GM21737 (cell line): ENCODE data around the gene IQGAP3.
"Not testable (repeated sequence)": the region's sequence is repeated elsewhere in the genome, so short reads cannot be mapped to it uniquely, and the experiment has no call there.

ENCODE experiments used
- ATAC-seq: cut with Tn5 transposase; IDR thresholded peaks from one replicate; pipeline ENCODE4 v1.9.1; 2021; ENCODE audit warnings: mild to moderate bottlenecking, moderate library complexity; ENCODE audit not compliant: unreplicated experiment

IQGAP3 gene

DNA sequence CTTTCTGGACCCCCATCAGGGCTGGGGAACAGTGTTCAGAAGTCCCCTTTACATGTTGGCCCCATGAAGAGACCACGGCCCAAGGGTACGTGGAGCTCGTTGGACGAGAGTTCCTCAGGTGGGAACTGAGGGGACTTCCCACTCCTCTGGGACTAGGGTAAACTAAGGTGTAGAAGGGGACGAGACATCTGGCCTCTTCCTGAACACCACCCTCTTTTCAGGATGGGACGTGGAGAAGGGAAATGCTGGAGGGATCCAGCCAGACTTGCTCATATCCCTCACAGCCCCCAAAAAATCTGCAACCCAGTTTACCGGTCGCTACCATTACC, 21.3 kb upstream of the IQGAP3 start:
- no peak for ATAC-seq

GRCh38 chr1:156592910-156593660, 20.7 kb upstream of the IQGAP3 start:
- ATAC-seq = no peak

GRCh38 chr1:156592158-156592909, 20.0 kb upstream of the IQGAP3 start:
- ATAC-seq = no peak

DNA sequence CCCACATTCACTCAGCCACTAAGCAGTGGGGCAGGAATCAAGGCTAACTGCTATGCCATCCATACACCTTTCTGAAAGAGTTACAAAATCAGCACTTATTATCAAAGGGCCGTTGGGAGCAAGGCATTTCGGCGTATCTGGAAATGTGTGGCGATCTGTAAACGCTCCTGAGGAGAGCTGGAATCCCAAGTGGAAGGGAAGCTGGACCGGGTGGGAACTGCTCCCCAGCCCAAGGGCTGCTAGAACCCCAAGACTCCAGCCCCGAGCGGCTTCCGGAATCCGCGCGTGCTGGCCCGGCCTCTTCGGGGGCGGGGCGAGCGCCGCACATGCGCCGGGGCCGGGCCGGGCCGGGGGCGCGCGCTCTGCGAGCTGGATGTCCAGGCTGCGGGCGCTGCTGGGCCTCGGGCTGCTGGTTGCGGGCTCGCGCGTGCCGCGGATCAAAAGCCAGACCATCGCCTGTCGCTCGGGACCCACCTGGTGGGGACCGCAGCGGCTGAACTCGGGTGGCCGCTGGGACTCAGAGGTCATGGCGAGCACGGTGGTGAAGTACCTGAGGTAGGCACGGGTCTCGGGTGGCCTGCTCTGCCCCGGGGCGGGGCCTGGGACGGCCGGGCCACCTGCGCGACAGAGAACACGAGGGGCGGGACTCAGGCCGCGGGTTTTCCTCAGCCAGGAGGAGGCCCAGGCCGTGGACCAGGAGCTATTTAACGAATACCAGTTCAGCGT, 19.2 kb upstream of the IQGAP3 start, which contains the start of gene NAXE:
Gene NAXE (plus strand): TSS at position 345 of the 726 bp plus-strand sequence. CDS start 29 bp downstream, at position 374.
- peak; percentile 78 for ATAC-seq

- no peak for ATAC-seq
Measured at GRCh38 chr1:156591181-156591431, 18.7 kb upstream of the IQGAP3 start.

DNA sequence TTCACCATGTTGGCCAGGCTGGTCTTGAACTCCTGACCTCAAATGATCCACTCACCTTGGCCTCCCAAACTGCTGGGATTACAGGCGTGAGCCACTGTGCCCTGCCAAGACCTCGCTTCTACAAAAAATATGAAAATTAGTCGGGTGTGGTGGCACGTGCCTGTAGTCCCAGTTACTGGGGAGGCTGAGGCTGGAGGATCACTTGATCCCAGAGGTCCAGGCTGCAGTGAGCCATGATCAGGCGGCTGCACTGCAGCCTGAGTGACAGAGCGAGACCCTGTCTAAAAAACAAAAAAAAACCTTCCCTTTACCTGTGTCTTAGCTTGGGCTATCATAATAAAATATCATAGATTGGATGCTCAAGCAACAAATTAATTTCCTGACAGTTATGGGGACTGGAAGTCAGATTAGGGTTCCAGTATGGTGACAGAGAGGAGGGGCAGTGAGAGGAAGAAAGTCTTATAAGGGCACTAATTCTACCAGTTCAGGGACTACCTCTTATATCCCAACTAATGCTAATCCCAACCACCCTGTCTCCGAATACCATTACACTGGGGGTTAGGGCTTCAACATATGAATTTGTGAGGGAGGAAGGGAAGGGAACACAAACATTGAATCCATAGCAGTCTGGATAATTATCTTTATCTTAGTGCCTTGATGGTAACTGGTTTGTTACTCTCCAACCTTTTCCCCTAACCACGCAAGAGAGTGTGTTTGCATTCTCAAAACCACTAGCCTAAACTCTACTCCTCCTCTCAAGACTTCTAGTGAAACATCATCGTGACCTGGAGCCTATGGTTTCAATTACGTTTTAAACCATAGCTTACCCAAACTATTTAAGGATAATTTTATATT, 18.2 kb upstream of the IQGAP3 start:
- no peak for ATAC-seq

DNA sequence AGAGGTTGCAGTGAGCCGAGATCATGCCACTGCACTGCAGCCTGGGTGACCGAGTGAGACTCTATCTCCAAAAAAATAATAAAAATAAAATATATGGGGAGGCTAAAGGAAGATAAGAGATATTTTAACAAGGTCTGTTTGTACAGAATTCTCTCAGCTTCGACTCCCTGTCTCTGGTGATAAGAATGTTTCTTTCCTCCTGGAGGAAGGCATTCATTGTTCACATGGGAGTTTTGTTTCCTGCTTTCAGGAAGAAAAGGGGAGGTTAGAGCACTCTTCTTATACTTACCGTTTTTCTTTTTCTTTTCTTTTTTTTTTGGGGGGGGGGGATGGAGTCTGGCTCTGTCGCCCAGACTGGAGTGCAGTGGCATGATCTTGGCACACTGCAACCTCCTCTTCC, 17.2 kb upstream of the IQGAP3 start:
- ATAC-seq = no peak

DNA sequence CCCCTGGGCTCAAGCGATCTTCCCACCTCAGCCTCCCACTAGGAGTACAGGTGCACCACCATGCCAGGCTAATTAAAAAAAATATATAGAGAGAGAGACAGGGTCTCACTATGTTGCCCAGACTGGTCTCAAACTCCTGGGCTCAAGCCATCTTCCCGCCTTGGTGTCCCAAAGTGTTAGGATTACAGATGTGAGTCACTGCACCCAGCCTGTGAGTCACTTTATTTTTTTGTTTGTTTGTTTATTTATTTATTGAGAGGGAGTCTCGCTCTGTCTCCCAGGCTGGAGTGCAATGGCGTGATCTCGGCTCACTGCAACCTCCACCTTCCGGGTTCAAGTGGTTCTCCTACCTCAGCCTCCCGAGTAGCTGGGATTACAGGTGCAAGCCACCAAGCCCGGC, 15.6 kb upstream of the IQGAP3 start:
- not testable (repeated sequence) for ATAC-seq

DNA sequence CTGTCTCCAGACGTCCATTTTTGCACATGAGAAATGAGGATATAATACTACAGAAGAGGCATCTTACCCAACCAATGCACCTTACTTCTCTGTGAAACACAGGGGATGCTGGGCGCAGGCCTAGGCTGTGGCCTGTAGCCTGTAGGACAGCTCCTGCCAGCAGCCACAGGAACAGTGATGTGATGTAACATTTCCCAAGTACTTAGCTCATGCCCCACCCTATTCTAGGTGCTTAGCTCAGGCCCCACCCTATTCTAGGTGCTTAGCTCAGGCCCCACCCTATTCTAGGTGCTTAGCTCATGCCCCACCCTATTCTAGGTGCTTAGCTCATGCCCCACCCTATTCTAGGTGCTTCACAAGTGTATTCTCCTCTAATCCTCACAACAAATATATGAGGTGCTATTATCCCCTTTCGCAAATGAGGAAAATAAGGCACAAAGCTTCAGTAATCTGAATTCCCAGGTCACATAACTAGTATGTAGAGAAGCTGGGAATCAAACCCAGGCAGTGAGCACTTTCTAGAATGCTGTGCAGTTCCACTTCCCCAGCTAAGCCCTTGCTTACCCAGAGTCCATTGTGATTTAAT, 14.6 kb upstream of the IQGAP3 start:
- ATAC-seq = no peak

- no peak for ATAC-seq
Measured at GRCh38 chr1:156586323-156586722, 14.0 kb upstream of the IQGAP3 start.

DNA sequence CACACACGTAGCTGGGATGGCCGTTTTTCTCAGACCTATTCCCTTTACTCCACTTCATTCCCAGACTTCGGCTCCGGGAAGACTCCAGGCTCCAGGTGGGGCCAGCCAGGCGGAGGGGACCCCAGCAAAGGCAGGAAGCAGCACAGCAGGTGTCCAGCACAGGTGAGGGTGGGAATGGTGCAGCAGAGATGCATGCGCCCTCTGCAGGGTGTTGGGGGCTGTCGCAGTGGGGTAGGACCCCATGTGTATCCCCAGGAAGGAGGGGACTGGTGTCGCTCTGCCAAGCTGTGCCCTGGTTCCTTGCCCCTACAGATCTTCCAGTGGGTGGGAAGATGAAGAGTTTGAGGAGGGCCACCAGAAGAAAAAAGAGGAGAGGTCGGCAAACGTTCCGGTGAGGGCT, 12.4 kb upstream of the IQGAP3 start:
- ATAC-seq = no peak

GRCh38 chr1:156583821-156584622, 11.7 kb upstream of the IQGAP3 start:
- no peak for ATAC-seq

DNA sequence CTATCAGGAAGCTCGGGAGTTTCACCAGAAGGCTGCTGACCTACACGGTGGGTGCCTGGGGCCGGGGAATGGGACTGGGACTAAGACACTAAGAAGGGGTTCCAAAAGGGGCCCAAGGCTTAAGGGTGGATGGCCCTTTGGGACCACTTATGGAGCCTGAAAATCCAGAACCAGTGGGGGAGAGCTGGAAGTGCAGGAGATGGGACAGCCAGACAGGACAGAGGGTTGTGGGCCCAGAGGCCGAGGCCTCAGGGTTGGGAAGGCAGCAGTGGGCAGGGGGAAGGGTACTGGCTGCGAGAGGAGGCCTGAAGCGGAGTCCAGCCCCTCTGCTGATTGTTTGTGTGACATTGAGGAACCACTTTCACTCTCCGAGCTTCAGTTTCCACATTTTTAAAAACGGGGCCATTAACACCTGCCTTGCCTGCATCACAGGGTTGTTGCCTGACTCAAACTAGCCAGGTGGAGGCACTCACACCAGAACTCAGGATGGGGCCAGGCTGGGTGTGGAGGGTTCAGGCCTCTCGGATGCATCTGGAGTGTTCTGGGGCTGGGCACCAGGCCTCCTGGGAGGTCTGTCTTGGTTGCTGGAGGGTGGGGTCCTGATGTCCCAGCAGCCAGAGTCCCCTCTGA, 10.1 kb upstream of the IQGAP3 start:
- ATAC-seq = no peak

DNA sequence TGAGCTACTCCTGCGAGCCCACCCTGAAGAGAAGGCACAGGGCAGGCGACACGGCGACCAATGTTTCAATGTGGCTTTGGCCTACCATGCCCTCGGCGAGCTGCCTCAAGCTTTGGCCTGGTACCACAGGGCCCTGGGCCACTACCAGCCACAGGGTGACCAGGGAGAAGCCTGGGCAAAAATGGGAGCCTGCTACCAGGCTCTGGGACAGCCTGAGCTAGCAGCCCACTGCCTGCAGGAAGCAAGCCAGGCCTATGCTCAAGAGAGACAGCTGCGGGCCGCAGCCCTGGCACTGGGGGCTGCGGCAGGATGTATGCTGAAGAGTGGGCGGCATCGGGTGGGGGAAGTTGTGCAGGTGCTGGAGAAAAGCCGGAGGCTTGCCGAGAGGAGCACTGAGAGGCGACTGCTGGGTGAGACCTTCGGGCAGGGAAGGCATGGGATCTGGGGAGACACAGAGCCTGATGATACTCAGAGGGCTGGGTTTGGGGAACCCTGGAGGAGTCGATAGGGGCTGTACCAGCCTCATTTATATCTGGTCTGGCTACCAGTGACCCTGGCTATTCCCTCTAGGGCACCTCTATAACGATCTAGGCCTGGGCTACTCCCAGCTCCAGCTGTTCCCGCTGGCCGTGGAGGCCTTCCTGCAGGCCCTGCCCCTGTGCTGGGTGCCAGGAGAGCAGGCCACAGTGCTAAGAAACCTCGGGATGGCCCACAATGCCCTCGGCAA, 9.5 kb upstream of the IQGAP3 start:
- no peak for ATAC-seq

- no peak for ATAC-seq
Measured at GRCh38 chr1:156579472-156579871, 7.1 kb upstream of the IQGAP3 start, which contains the start of gene TTC24. TSS of gene TTC24 (plus strand) at chr1:156579723. CDS start at chr1:156581365, 1,642 bp downstream.

DNA sequence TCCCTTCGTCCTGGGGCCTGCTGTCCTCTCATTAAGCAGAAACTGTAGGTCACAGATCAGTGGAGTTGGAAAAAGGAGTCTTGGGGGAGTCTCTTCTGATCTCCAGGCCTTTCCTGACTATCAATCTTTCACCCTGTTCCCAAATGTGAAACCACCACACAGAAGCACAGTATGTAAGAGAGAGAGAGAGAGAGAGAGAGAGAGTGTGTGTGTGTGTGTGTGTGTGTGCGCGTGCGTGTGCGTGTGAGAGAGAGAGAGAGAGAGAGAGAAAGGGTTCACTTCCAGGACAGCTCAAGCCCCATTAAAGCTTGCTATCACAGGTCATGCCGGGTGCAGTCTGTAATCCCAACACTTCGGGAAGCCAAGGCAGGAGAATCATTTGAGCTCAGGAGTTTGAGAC, 5.7 kb upstream of the IQGAP3 start:
- no peak for ATAC-seq

DNA sequence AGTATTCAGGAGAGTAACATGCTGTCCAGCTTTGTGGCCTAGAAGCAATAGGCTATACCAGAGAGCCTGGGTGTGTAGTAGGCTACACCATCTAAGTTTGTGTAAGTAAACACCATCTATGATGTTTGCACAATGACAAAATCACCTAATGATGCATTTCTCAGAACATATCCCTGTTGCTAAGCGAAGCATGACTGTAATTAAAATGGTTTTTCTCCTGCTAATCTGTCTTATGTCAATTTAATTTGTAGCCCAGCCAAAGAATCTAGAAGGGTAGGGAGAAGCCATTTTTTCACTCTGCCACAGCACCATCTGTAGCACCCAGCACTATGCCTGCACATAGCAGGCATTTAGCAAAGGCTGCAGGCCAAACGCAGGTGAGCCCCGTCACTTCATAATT, 5.2 kb upstream of the IQGAP3 start:
- no peak for ATAC-seq

GRCh38 chr1:156574039-156574633, 1.8 kb upstream of the IQGAP3 start:
- ATAC-seq = no peak
